UCSD-AML1 (cell line): ENCODE results near the gene ARHGAP28.
"Not testable (repeated sequence)": the region's sequence is repeated elsewhere in the genome, so short reads cannot be mapped to it uniquely, and the experiment has no call there.

Experiments
- DNase-seq: peaks from one replicate; lab custom pipeline; 2025; ENCODE audit not compliant: unreplicated experiment; lab: John Stamatoyannopoulos, UW

Gene ARHGAP28

GRCh38 chr18:6920099-6920955 is 190.8 kb downstream of the ARHGAP28 start:
- DNase-seq, result peak; percentile 26

GRCh38 chr18:6921571-6921970 is 192.1 kb downstream of the ARHGAP28 start:
- no peak for DNase-seq

- no peak for DNase-seq
These were observed 193.7 kb downstream of the ARHGAP28 start for GRCh38 chr18:6923220-6923619.

- DNase-seq, result no peak
These were observed 197.6 kb downstream of the ARHGAP28 start for GRCh38 chr18:6927153-6927552.

- DNase-seq, result no peak
These were observed 198.8 kb downstream of the ARHGAP28 start for GRCh38 chr18:6928359-6928758.

- no peak for DNase-seq
These were observed 200.0 kb downstream of the ARHGAP28 start for GRCh38 chr18:6929370-6930102.

GRCh38 chr18:6934859-6935258 is 205.3 kb downstream of the ARHGAP28 start:
- DNase-seq, result no peak

- DNase-seq, result no peak
These were observed 208.5 kb downstream of the ARHGAP28 start for GRCh38 chr18:6938003-6938402.

- not testable (repeated sequence) for DNase-seq
These were observed 208.9 kb downstream of the ARHGAP28 start for GRCh38 chr18:6938403-6938802.

GRCh38 chr18:6939972-6940371 is 210.5 kb downstream of the ARHGAP28 start:
- no peak for DNase-seq

GRCh38 chr18:6940451-6940850 is 210.9 kb downstream of the ARHGAP28 start:
- no peak for DNase-seq

GRCh38 chr18:6941996-6942395 is 212.5 kb downstream of the ARHGAP28 start:
- no peak for DNase-seq

- DNase-seq, result no peak
These were observed 213.2 kb downstream of the ARHGAP28 start for GRCh38 chr18:6942742-6943141.

GRCh38 chr18:6943143-6943542 is 213.6 kb downstream of the ARHGAP28 start:
- no peak for DNase-seq

GRCh38 chr18:6947338-6948030 is 218.0 kb downstream of the ARHGAP28 start:
- DNase-seq, result no peak

- DNase-seq, result no peak
These were observed 219.0 kb downstream of the ARHGAP28 start for GRCh38 chr18:6948281-6949055.

- no peak for DNase-seq
These were observed 220.5 kb downstream of the ARHGAP28 start for GRCh38 chr18:6949800-6950586.

GRCh38 chr18:6950641-6951040 is 221.1 kb downstream of the ARHGAP28 start:
- DNase-seq, result no peak

- no peak for DNase-seq
These were observed 222.0 kb downstream of the ARHGAP28 start for GRCh38 chr18:6951336-6952090.
